Posterior vena cava (tissue), 2 donors: ENCODE data around the gene TMTC4. TPM values are rescaled to one million over a fixed set of nuclear protein-coding genes. Genes with fewer than 3 reads are reported as not detected.
"Not testable (repeated sequence)": the region's sequence is repeated elsewhere in the genome, so short reads cannot be mapped to it uniquely, and the experiment has no call there.

ENCODE experiments used
- DNase-seq: peaks from one replicate; pipeline ENCODE4 v3.0.0-alpha.2; 2020; ENCODE audit warnings: low spot score
- intact Hi-C, 2 donors: fragments of 100-400 bp; cut with DNase I; formaldehyde crosslinking; loops; one replicate each; pipeline versions ENCODE4 v1.14.1 to v1.14.2; 2022 to 2023
- total RNA-seq, 2 donors: library from RNA; stranded (reverse); fragmentation: NEBNext Ultra II Directional; extraction: Animal tissue kit (Norgen Biotek cat#: 25700); gene quantifications; one replicate each; pipeline ENCODE4 v1.2.1, GENCODE V29; 2021
- donor health status: DM: yes; HTN: yes; CAD: no.
- donor health status: DM: yes; HTN: yes; CAD: no.

Gene TMTC4
- total RNA-seq, 2 donors from 2014 or later, result 8.2 to 9.7 TPM

DNA sequence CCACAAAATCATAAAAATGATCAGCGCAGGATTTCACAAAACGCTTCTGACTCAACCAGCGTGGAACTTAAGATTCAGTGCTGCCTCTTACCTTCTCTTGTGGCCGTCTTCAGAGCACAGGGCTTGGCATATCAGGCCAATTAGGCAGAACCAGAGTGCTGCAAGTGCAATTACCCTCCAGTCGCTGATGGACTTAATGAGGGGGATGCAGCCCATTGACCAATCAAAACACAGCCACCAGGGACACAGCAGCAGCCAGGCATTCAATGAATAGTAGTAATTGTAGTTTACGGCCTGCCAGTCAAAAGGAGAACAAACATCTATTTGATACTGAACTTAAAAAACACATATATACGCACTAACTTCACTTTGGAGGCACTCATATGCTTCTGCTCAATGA is 38.2 kb downstream of the TMTC4 start:
- no peak for DNase-seq
- intact Hi-C loops, result no loop called here

DNA sequence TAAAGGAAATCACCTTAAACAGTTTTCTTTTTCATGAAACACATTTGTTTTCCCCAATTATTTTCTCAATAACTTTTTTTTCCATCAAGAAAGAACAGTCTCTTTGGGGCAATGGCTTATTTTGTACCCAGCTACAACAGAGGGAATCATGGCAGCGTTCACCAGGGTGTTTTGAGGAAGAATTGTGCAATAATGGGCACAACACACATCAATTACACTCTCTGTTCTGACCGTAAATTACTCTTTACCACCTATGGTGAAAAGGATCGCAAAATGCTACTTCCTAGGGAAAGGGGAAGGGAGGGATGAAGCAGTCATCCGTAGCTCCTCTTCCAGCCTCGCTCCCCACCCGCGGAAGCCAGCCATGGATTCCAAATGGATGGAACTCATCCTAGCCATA is 38.6 kb downstream of the TMTC4 start:
- no peak for DNase-seq
- intact Hi-C loops, result no loop called here

DNA sequence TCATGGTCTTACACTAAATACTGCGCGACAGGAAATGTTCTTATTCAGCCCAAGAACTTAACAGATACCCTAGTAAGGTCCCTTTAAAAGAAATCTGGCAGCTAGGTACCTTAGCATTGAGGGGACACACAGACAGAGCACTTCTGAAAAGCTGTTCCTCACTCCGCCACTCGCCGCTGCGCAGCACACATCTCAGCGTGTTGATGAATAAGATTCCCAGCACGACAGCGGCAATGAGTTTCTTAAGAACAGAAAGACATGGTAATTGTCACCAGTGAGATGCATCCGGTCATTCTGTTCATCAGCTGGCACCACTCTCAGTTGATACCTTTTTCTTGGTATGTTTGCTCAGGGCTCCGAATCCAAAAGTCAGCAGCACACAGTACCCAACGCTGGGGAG is 39.9 kb downstream of the TMTC4 start:
- intact Hi-C loops, result no loop called here
- DNase-seq, result no peak

DNA sequence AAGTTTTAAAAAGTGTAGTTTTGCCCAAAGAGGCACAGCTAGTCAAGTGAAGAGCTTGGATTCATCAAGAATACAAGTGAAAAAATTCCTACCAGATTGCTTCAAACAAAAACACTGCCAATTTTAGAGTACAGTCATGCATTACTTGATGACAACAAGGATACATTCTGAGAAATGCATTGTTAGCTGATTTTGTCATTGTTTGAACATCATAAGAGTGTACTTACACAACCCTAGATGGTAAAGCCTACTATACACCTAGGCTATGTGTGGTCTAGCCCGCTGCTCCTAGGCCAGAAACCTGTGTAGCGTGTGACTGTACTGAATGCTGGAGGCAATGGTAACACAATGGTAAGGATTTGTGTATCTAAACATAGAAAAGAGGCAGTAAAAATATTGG is 41.1 kb downstream of the TMTC4 start:
- DNase-seq, result no peak
- intact Hi-C loops, result no loop called here

DNA sequence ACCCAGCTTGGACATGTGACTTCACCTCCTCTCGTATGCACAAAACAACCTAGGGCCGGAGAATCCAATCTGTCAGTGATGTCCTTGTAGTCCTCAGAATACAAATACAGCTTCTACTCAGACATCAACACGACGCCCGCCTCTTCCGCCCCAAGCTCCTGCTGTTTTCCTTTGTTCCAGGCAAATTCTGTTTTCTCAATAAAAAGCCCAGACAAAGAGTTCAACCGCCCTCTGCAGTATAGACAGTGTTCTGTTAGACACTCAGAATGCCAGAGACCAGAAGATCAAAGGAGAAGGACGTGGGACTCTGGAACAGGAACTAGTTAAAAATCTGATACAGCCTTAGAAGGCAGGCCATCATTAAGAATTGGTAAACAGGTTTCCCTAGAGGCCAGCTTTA is 44.0 kb downstream of the TMTC4 start:
- no peak for DNase-seq
- intact Hi-C loops, result no loop called here

DNA sequence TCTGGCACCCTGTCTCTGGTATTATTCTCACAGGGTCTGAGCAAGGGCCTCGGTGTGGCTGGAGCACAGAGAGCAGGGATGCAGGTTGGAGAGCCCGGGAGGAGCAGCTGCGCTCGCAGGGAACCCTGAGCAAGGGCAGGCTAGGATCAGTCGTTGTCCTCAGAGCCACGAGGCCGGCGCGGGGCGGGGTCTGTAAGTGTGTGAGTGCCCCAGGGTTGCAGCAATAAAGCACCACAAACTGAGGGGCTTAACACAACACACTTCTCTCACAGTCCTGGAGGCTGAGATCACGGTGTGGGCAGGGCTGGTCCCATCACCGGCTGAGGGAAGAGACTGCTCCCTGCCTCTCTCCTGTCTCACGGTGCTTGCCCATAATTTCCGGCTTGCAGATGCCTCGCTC is 47.5 kb downstream of the TMTC4 start:
- intact Hi-C loops, result no loop called here
- DNase-seq, result no peak

DNA sequence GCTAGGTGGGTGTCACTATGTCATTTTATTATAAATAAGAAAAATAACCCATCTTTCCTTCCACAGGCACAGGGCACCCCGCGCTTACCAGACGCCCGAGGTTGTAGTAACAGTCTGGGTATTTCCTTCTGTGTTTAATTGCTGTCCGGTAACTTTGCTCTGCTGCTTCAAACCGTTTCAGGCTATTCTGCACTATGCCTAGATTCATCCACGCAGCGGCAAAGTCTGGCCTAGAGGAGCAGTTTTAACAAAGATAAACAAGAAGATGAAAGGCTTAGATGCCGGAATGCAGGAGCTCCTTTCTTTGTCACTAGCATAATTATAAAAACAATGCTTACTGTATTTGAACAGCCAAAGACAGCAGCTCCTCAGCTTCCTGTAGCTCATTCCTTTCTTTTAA is 49.1 kb downstream of the TMTC4 start:
- DNase-seq, result no peak

DNA sequence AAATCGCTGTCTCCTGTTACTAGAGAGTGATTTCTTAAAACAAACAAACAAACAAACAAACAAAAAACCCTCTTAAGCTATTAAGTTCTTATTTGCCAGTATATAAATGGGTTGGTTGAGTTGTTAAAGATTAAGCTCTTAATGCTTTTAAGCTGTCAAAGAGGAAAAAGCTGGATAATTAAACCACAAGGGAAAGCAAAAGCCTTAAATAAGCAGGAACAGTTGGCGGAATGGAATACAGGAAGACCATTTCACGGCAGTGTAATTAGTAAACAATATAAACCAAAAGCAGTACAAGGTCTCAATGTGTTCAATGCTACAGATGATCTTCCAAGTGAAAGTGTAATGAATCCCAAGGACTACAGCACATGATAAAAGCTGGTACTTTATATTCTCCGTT is 53.8 kb downstream of the TMTC4 start:
- intact Hi-C loops, result no loop called here
- no peak for DNase-seq

More for the DNA sequence above, 49.1 kb downstream of the TMTC4 start:
- intact Hi-C loops, result no loop called here

DNA sequence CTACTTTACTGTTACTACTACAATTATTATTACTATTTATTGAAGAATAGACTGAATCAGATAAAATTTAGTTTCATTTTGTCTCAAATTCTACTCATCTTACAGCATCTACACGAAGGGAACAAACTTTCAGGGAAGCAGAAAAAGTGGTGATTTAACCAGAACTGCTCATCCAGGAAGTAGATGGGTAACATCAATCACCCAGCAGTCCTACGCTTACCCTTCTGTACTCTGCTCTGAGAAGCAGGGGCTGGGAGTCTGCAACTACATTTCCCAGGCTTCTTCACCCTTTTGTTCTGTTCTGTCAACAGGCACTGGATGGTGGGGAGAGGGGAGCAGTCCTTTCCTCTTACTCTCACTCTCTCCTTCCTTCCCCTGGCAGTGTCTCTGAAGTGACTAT is 54.7 kb downstream of the TMTC4 start:
- intact Hi-C loops, result no loop called here
- no peak for DNase-seq

DNA sequence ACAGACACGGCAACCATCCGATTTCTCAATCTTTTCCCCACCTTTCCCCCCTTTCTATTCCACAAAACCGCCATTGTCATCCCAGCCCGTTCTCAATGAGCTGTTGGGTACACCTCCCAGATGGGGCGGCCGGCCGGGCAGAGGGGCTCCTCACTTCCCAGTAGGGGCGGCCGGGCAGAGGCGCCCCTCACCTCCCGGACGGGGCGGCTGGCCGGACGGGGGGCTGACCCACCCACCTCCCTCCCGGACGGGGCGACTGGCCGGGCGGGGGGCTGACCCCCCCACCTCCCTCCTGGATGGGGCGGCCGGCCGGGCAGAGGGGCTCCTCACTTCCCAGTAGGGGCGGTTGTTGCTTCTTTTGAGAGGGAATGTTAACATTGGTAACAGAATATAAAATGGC is 55.7 kb downstream of the TMTC4 start:
- intact Hi-C loops, DNase-seq: not testable (repeated sequence)

DNA sequence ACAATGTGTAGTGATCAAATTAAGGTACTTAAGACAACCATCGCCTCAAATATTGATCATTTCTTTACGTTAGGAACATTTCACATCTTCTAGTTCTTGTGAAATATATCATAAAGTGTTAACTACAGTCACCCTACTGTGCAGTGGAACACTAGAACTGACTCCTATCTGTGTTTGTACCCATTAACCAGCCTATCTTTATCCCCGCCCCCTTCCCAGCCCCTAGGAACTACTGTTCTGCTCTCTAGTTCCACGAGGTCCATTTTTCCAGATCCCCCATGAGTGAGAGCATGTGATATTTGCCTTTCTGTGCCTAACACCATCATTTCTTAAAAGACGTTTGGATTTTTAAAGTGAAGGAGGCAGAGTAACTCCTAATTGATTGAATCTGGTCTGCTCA is 61.6 kb downstream of the TMTC4 start:
- intact Hi-C loops, result no loop called here
- no peak for DNase-seq

DNA sequence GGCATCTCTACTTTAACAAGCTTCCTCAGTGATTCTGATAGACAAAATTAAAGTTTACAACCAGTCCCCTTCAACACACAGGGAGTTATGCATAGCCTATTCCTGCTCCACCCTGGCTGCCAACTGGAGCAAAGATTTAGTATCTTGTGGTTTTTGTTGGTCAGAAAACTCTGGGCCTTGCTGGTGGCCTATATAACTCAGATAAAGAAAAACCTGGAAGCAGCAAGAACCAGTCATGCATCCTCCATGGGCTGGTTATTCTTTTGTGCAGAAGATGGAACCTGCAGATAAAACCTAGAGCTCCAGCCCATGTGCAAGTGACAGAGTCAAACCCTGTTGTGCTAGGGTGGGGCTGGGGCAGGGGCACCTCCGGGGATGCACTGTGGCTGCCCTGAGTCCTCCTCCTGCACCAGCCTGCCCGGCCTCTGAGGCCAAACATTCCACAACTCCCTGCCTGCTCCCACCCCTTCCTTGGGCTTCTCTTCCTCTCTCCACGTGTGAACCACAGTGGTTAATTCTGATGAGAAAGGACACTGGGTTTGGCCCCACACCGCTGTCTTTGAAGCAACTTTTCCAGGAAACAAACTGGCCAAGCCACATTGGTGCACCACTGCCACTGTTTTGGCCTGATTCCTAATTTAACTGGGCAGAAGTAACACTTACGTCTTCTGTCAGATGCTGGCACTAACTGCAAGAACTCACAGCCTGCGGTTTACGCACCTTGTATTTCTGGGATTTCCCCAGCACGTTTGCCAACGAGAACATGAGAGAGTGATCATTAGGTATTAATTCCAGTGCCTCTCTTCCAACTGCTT is 62.7 kb downstream of the TMTC4 start:
- intact Hi-C loops, result no loop called here

DNA sequence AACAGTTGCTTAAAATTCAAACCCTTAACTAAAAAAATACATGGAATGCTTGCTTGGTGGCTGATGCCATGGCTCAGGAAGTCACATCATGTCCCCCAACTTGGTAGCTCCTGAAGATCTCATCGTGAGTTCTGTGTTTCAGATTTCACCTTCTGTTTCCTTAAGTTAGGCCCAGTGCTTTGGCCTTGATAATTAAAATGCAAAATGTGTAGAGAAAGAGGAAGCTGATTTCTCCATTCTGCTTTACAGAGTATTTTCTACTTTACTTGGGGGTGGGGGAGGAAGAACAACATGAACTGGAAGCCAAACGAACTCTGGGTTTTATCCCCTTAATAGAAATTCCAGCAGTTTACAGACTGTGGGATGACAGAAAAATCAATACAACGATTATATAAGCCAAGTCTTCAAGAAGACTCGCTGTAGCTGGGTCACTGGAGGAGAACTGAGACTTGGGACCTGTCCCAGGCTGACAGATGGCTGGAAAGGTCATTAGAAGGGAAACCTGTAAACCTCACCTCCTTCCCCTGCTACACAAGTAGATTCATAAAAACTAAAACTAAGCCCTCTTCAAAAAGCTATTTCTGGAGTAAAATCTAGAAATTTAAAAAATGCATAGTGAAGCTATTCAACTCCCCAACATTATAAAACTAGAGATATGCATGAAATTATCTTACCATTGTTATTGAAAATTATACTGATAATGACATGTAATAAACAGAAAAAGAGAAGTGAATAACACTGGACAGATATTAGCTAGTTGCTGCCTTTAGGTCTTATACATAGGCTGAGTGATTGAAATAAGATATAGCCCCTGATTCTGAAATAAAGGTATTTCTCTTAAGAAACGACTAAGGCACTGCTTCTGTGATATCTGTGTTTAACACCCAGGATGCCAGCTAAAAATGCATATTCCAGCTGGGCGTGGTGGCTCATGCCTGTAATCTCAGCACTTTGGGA is 63.9 kb downstream of the TMTC4 start:
- DNase-seq, result no peak
- intact Hi-C loops, result no loop called here

More for the DNA sequence above, 62.7 kb downstream of the TMTC4 start:
- DNase-seq, result no peak

DNA sequence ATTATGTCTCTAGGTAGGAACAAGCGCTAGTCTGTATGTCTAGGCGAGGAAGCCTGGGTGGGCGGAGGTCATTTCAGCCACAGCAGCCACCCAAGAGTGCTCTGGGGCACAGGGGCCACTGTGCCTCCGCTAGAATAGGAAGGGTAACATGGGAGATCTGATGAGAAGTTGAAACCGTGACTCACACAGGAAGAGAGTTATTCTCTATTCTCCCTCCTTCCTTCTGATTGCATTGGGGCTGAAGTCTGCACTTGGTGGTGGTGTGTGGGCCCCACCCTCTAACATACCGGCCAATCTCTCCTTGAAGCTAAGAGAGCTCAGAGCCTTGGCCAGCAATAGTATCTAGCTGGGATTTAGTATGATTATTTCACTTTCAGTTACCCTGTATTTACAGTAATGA is 65.7 kb downstream of the TMTC4 start:
- intact Hi-C loops, result no loop called here
- DNase-seq, result no peak

DNA sequence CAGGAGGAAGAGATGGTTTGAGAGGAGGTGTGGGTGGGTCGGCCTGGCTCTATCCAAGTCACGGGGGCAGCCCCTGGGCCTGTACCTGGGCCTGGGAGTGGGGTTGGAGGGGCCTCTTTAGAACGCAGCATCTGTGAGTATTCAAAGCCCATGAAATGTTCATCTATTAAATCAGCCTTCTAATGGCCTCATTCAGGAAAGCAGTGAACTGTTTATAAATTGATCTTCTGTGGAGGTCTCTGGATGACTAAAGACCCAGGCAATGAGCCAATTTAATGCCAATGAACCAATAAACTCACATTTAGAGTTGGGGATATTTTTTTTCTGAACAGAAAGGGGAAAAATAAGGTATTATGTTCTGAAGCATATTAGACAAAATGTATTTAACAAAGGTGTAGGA is 66.1 kb downstream of the TMTC4 start:
- intact Hi-C loops, result no loop called here
- no peak for DNase-seq

DNA sequence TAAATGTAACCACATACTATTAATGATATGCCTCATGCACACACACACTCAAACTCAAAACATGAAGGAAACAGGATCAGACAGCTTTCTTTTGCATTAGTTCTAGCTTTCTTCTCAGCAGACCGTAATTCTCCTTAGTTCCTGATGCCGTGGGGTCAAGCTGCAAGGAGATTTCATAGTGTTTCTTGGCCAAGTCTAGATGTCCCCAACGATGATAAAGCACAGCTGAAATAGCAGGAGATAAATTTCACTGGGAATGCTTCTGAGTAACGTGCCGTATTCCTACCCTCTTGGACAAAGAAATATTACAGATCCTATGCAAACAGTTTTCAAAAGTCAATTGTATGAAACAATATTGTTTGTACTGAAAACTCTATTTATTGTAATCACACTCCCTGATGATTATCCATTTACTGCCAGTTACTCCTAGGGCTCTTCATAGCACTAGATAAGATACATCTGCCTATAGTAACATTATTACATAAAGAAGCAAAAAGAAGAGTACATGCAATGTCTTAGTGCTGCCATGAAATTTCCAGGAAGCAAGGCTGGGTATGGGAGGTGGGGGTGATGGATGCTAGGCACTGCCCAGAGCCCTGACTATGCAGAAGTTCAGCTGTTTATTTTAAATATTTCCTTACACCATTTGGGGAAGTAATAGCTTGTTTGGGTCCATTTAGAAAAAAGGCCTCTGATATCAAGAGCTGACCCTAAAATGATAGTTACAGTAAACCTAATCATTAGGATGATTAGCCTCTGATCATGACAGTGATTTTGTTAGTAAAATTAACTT is 69.5 kb downstream of the TMTC4 start:
- intact Hi-C loops, result no loop called here
- no peak for DNase-seq

DNA sequence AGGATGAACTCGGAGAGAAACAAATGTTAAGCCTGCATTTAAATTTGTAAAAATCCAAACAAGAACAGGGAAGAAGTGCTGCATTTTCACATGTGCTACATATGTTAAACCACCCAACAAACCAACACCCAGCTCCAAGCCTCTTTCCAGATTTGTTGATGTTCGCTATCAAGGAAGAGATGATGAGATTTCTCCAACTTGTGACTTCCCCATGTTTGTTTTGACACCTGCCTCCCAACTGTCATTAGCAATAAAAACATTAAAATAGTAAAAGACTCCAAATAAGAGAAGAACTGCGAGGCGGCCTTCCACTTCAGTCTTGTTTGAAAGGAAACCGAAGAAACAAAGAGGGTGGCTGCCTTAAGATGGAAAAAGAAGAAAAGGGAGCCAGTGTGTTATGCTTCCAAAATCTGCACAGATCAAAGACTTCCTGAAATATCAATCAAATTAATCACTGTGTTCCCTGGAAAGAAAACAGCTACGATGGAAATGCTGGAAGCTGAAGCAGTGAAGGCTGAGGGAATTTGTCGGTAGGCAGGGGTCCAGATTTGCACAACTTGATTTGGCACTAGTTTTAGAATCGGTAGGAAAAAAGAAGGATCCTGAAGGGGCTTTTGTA is 72.0 kb downstream of the TMTC4 start:
- DNase-seq, result no peak
- intact Hi-C loops, result no loop called here

DNA sequence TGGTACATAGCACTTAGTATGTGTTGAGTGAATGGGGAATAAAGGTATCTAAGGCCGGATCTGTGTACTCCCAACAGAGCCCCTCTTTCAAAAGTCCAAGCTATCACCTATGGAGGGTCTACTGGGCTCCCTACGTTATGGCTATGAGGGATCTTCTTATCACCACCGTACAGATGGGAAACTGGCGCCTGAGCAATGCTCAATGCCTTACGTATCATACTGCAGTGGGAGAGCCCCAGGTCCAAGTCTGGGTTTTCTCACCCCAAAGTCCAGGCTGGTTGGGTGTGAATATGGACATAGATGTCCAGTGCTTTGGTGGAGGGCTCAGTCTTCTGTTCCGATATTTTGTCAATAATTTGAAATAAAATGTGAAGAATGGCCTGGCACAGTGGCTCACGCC is 72.9 kb downstream of the TMTC4 start:
- intact Hi-C loops, result no loop called here
- DNase-seq, result no peak

DNA sequence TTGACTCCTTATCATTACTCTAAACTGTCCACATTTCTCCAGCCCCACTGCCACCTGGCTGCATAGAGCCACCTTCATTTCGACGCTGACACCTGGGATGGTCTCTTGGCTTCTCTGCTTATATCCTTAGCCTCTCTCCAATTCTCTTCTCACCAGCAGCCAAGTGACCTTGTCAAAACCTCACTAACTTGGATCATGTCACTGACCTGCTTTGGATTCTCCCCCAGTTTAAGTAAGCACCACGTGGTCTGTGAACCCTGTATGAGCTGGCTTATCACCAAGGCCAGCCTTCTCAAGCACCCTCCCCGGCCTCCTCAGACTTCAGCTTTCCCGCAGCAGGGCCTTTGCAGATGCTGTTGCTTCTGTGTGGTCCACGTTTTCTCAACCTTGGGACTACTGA is 73.7 kb downstream of the TMTC4 start:
- intact Hi-C loops, result no loop called here
- DNase-seq, result no peak
